HG03457 (cell line): Measurements from ENCODE around the gene BBS7.

Experiments
- ATAC-seq: cut with Tn5 transposase; IDR thresholded peaks from one replicate; pipeline ENCODE4 v1.9.1; 2021; ENCODE audit warnings: moderate number of reproducible peaks; ENCODE audit not compliant: unreplicated experiment

The BBS7 gene

DNA sequence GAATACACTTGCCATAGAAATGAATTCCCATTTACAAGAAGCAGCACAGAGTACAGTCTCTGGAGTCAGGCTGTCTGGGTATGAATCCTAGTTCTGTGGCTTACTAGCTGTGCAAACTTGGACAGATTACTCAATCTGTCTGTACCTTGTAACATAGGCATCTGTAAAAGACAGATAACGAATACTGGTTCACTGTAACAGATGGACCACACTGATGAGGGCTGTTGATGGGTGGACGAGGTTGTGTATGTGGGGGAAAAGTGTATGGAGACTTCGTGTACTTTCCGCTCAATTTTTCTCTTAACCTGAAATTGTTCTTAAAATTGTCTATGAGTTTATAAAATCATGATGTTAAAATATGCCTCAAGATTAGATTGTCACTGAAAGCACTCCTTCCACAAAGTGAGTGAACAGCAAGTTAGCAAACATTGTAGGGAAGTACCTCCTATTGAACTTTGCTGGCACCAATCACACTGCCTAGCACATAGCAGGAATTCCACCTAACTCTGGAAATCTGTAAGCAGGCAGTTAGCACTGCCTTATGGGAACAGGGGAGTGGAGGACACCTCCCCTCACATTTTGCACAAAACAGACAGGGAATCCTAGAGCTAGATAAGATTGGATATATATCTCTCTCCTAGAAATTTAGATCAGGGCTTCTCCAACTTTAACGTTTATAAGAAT, 75.6 kb downstream of the BBS7 start:
- no peak for ATAC-seq

DNA sequence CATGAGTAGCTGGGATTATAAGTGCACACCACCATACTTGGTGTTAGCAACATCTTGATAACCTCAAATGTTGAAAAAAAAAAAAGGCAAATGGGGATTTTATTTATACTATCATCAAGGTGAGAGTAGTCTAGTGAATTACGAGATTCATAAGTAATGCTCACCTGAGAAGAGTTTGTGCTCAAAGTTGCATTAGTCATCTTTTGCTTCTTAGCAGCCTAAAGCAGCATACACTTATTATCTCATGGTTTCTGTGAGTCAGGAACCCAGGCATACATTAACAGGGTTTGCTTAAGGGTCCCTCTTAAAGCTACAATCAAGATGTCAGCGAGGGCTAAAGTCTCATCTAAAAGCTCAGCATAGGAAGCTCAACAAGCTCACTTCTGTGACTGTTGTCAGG, 77.3 kb downstream of the BBS7 start:
- no peak for ATAC-seq

DNA sequence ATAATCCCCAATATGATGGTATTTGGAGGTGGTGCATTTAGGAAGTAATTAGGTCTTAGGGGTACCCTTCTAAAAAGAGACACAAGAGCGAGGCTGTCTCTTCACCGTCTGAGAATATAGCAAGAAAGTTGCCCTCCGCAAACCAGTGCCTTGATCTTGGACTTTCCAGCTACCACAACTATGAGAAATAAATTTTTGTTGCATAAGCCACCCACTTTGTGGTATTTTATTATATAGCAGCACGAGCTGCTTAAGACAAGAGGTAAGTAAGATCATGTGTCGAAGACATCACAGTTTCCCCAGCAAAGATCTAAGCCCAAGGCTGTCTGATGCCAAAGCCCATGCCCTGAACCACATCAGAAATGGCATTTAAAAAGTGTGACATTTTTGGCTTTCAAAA, 78.8 kb downstream of the BBS7 start:
- no peak for ATAC-seq

DNA sequence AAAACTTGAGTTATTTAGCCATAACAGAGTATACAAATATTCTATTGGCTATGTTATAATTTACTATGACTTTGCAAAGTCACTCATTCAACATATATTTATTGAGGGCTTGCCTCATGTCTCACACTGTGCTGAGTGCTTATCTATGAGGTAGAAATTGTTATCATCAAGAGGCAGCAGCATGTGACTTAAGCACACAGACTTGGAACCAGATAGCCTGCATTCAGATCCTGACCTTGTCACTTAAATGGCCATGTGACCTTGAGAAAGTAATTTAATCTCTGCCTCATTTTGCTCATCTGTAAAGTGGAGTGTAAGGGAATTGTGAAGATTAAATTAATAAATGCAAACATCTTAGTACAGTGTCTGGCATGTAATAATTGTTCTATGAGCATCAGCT, 79.3 kb downstream of the BBS7 start:
- ATAC-seq, result no peak

DNA sequence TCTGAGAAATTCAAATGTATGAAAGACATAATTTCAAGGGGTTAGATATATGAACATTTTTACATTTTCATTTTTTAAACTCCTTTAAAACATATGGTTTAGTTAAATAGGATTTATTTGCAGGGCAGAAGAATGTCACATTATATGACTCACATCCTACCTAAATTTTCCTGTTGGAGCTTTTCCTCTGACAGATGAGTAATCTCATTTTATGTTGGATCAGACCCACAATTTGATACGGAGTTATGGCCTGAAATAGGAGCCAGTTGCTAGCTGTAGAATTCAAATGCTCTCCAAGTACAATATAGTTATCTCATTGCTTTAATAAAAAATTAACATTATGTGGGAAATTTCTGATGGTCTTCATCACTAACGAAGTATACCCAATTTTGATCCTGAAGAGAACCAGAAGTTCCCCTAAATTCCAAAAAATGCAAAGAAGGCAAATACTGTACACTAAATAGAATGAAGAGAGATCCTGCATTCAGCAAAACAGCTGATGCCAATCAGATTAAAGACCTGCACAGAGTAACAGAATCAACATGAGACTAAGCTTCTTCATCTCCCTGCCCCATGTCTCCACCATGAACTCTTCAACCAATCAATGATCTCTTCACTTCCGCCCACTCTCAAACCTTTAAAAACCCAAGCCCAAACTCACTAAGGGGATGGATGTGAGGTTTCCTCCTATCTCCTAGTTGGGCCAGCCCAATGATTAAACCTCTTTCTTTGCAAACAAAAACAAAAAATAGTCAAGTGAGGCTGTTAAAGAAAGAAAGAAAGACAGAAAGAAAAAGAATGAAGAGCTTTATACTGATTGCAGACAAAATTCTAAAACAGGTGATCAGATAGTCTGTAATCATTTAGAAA, 80.1 kb downstream of the BBS7 start:
- ATAC-seq, result no peak

DNA sequence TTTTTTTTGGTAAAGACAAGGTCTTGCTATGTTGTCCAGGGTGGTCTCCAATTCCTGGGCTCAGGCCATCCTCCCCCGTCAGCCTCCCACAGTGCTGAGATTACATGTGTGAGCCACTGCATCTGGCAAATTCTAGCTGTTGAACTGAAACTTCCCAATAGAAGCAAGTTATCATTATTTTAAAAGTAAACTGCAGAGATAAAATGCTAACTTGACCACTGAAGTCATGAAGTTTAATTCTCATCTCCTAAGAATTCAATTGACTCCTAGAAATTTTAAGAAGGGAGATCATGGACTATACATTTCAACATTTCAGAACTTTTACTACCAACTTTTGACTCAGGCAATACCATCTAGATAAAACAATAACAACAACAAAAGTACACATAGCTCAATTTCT, 80.8 kb downstream of the BBS7 start:
- no peak for ATAC-seq

DNA sequence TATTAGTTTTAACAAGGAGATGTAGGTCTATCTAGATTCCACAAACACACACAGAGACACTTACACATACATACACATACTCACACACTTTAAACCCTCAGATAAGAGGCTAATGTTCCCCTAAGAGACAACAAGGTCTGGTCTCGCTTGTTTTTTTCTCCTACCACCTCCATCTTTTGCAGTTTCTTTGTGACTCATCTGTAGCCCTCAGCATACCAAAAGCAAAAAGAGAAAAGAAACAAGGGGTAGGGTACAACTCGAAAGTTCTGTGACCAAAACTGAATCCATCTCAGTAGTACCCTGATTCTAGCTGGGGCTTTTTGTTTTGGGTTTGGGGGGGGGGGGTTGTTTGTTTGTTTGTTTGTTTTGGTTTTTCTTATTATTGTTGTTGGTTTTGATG, 81.4 kb downstream of the BBS7 start:
- peak; percentile 80 for ATAC-seq

DNA sequence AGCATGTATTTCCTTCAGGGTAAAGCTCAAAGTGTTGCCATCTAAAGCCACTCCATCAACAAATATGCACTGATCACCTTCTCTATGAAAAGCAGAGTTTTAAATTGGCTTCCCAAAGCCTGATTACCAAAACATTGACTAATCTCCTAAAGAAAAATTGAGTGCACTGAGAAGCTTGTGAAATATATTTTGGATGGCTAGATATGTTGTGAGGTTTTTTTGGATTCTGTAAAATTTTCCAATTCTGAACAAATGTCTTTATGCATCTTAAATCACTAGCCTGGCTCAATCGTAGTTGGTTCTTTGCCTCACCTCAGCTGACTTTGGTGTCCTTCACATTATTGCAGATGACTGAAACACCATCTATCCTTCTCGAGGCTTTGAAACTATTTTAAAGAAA, 84.1 kb downstream of the BBS7 start:
- no peak for ATAC-seq

DNA sequence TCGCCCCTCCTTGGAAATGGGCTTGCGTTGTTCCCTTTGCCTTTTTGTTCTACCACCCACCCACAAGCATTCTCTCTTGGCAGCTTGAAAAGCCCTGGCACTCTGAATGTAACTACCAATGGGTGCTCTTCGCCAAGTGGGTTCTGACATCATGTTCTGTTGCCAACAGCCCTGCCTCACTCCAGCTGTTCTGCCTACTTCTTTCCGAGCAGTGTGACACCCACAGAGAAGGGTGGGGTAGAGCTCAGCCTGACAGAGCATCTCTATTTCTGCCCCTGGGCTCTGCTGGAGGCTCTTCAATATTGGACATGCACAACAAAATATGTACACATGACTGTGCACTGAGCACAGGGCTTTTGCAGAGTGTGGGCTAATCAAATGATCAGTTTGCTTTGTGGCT, 84.8 kb downstream of the BBS7 start:
- no peak for ATAC-seq

DNA sequence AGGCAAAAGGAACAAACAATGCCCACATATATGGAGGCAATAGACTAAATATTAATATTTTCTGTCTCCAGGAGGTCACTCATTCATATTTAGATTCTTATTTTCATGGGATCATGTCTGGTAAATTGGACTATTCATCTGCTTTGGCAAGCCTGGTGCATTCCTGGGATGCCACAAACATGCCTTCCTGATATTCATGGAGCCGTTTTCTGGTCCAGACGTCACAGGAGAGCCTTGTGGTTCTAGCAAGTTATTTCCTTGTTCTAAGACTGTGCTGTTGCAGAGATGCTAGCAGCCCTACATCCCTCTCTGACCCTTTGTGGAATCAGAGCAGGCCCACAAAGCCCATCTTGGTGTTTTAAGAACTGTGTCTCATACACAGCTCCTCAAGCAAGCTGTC, 85.3 kb downstream of the BBS7 start:
- no peak for ATAC-seq

DNA sequence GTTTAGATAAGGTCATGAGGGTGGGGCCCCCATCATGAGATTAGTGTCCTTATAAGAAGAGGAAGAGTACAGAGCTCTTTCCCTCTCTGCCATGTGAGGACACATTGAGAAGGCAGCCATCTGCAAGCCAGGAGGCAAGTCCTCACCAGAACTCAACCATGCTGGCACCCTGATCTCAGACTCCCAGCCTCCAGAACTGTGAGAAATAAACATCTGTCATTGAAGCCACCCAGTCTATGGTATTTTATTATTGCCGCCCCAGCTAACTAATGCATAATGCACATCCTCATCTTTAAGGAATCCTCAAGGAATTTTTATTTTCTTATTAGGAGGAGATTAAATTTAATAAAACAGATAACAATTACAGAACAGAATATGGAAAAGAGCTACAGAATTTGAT, 85.9 kb downstream of the BBS7 start:
- ATAC-seq, result no peak

DNA sequence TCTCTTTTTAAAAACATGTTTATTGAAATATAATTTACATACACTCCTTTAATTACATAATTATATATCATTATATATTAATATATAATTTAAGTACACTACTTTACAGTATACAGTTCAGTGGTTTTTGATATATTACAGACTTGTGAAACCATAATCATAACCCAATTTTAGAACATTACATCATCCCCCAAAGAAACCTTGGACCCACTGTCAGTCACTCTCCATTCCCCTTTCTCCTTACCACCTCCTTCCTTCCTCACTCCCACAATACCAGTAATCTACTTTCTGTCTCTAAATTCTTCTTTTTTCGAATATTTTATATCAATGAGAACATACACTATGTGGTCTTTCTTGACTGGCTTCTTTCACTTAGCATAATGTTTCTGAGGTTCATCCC, 87.1 kb downstream of the BBS7 start:
- ATAC-seq, result no peak

DNA sequence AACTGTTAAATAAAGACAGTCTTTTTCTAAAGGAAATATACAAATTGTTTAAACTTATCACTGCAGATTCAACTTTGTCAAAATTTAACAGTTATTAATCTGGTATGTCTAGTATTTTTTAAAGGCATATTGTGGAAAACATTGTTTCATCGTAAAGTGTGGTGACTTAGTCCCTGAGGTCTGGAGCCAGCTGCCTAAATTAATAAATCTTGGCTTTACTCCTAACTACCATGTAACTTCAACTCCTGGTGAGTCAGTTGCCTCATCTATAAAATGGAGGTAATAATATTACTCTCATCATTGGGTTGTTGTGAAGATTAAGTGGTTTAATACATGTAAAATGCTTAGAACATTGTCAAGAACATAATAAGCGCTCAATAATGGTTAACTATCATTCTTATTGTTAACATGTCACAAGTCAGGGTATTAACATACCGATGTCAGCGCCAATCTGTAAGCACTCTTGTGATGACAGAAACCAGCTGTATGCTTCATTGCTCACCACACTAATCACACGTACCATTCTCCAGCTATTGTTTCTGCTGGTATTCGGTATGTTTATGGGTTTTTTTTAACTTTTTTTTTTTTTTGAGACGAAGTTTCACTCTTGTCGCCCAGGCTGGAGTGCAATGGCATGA, 91.2 kb downstream of the BBS7 start:
- ATAC-seq, result no peak

DNA sequence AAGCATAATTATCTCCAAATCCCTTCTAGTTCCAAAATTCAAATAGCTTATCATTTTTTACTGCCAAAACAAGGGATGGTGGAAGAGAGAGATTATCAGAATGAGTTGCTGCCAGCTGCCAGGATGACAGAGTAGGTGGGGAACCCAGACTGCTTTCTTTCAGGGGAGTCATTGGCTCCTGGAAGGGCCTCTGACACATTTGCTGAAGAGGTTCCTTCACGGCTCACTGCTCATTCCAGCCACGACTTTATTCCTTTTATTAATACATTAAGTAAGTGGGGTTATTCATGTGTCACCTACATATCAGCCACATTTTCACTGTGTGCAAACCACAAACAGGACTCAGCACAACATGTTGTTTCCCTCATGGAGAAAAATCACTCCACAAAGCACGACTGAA, 92.6 kb downstream of the BBS7 start:
- no peak for ATAC-seq

DNA sequence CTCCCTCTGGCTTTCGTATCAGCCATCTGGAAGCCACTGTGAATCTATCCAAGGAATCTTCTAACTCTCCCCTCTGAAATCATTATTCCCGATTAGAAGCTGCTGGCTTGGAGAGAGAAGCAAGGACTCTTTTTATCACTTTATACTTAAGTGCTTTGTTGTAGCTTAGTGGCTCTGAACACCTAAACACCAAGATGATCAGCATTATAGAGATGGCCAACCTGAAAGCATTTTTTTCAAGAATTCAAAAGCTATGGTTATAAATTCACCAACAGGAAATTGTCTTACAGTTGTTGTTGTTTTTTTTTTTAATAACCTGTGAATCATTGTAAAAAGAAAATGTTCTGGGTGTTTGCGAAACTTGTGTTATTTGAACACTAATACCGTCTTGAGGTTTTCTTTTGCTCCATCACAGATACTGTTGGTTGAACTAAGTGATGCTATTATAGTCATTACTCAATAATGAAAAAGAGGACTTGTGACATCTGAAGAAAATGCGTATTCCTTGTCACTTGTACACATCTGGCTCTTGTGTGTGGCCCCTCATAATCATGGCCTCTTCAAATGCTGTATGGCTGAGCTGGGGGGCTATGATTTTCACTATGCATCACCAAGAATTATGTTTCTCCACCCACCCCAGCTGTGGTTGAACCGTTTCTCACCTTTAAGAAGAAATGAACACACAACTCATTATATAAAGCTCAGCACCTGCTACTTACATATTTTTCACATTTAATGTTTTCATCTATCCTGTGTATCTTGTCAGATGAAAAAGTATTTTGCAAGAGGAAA, 93.5 kb downstream of the BBS7 start:
- ATAC-seq, result no peak
